Esophagus squamous epithelium (tissue), 5 donors: ENCODE data around the gene KBTBD6. TPM values are rescaled to one million over a fixed set of nuclear protein-coding genes. Genes with fewer than 3 reads are reported as not detected.
A peak's percentile ranks its signal among the peaks of the same experiment; 100 is the strongest.
"Not testable (repeated sequence)": the region's sequence is repeated elsewhere in the genome, so short reads cannot be mapped to it uniquely, and the experiment has no call there.

Experiments used
- DNase-seq: peaks from one replicate; lab custom pipeline; 2025; lab: John Stamatoyannopoulos, UW
- H3K27ac ChIP-seq, 4 donors: fragments of 200-600 bp; sonication (generic); one replicate each; pipeline ENCODE4 v1.5.1; 2016 to 2019; ENCODE audit warnings: mild to moderate bottlenecking in 1 of 4
- H3K27me3 ChIP-seq, 4 donors: fragments of 200-600 bp; sonication (generic); 1 replicate in 3 of 4; 2 replicates in 1 of 4; pipeline versions ENCODE4 v1.5.1 to v1.6.0; 2017 to 2021; ENCODE audit warnings: antibody characterized with exemption in 1 of 4
- H3K36me3 ChIP-seq, 3 donors: fragments of 200-600 bp; sonication (generic); one replicate each; pipeline ENCODE4 v1.5.1; 2016 to 2019
- H3K4me1 ChIP-seq, 3 donors: fragments of 200-600 bp; sonication (generic); one replicate each; pipeline ENCODE4 v1.5.1; 2017 to 2019
- H3K4me3 ChIP-seq, 4 donors: fragments of 200-600 bp; sonication (generic); 1 replicate in 3 of 4; 2 replicates in 1 of 4; pipeline ENCODE4 v1.5.1; 2016 to 2019; ENCODE audit warnings: mild to moderate bottlenecking in 2 of 4, moderate library complexity in 1 of 4
- H3K9me3 ChIP-seq, 3 donors: fragments of 200-600 bp; sonication (generic); one replicate each; pipeline ENCODE4 v1.5.1; 2016 to 2019
- CTCF ChIP-seq, 6 experiments: fragments of 450-650 bp in 4 of 6; fragments of 200-600 bp in 2 of 6; sonication (generic) in 2 of 6; IDR thresholded peaks; one replicate each; pipeline ENCODE4 v1.5.1; 2016 to 2019; ENCODE audit warnings: antibody characterized with exemption in 6 of 6, mild to moderate bottlenecking in 4 of 6, moderate library complexity in 4 of 6
- POLR2A ChIP-seq, 4 donors: fragments of 450-650 bp; IDR thresholded peaks; one replicate each; pipeline ENCODE4 v1.6.1; 2017; ENCODE audit warnings: antibody characterized with exemption in 4 of 4, mild to moderate bottlenecking in 4 of 4, moderate library complexity in 3 of 4
- WGBS, 2 donors: methylation state at CpG; one replicate each; pipeline ENCODE4 v1.1.5; 2018; 5-methylcytosine and 5-hydroxymethylcytosine counted together
- intact Hi-C: fragments of 100-400 bp; cut with DNase I; formaldehyde crosslinking; loops from one replicate; pipeline ENCODE4 v1.15.0; 2022
- total RNA-seq, 4 donors: library from RNA; depleted of rRNA; stranded (reverse); fragments of >200 nt; gene quantifications; one replicate each; pipeline ENCODE4 v1.1.0, GENCODE V29; 2016
- donor health status: DM: yes; HTN: yes; CAD: no.

KBTBD6 gene
- total RNA-seq, 4 donors from 2014 or later: 1.1 to 5.3 (median 4.1) TPM

GRCh38 chr13:41136396-41137031, 3.9 kb upstream of the KBTBD6 start:
- no peak for TF ChIP-seq CTCF (IDR thresholded peaks at IDR 0.05)
- TF ChIP-seq POLR2A (IDR thresholded peaks at IDR 0.05): no peak
- intact Hi-C loops: no loop called here
- Histone ChIP-seq H3K36me3 (no peaks in the 10 kb centered on the region), H3K27ac (no peak overlapping the region), H3K4me3 (no peak overlapping the region), H3K27me3 (no peaks in the 10 kb centered on the region), H3K9me3 (no peaks in the 10 kb centered on the region), H3K4me1 (peaks cover 6 to 26% (median 12%) of the 10 kb centered on the region in 3 donors)
- no peak for DNase-seq
- WGBS, 2 donors: 88 to 90% methylated on average over 9 of the region's 9 CpGs

- Histone ChIP-seq H3K4me3 (no peak overlapping the region), H3K27me3 (no peaks in the 10 kb centered on the region), H3K36me3 (no peaks in the 10 kb centered on the region), H3K9me3 (no peaks in the 10 kb centered on the region), H3K27ac (no peak overlapping the region), H3K4me1 (peaks cover 6 to 47% (median 25%) of the 10 kb centered on the region in 3 donors)
- WGBS, 2 donors: 93 to 96% methylated on average over 6 of the region's 6 CpGs
- no peak for TF ChIP-seq CTCF (IDR thresholded peaks at IDR 0.05)
- no peak for TF ChIP-seq POLR2A (IDR thresholded peaks at IDR 0.05)
- DNase-seq: no peak
- intact Hi-C loops: no loop called here
Observed at GRCh38 chr13:41133951-41134350, 1.3 kb upstream of the KBTBD6 start.

- H3K4me1 ChIP-seq: peaks cover 6 to 55% (median 23%) of the 10 kb centered on the region in 3 donors
- DNase-seq, H3K9me3 ChIP-seq, intact Hi-C loops, H3K27me3 ChIP-seq, H3K36me3 ChIP-seq: not testable (repeated sequence)
- peak overlapping the region; percentile 65 to 91 (median 71) for H3K4me3 ChIP-seq
- H3K27ac ChIP-seq: peak overlapping the region; percentile 74 to 90 (median 84)
- 38 to 56% methylated on average over 21 to 26 of the region's 48 CpGs for WGBS, 2 donors
Observed at GRCh38 chr13:41131660-41132511, 716 bp downstream of the KBTBD6 start.

- WGBS, 2 donors: 86 to 93% methylated on average over 2 to 4 of the region's 4 CpGs
- H3K4me3 ChIP-seq: peak overlapping the region in 2 of 4 donors; percentile 10 to 69
- DNase-seq, H3K9me3 ChIP-seq, H3K27ac ChIP-seq, H3K27me3 ChIP-seq, H3K36me3 ChIP-seq, intact Hi-C loops: not testable (repeated sequence)
- peaks cover 6 to 55% (median 23%) of the 10 kb centered on the region in 3 donors for H3K4me1 ChIP-seq
Observed at GRCh38 chr13:41131189-41131588, 1.4 kb downstream of the KBTBD6 start.

GRCh38 chr13:41130356-41130755, 2.2 kb downstream of the KBTBD6 start:
- Histone ChIP-seq H3K4me3 (peak overlapping the region in 1 of 4 donors; percentile 10), H3K27ac (no peak overlapping the region), H3K4me1 (peaks cover 6 to 55% (median 23%) of the 10 kb centered on the region in 3 donors), H3K27me3 (no peaks in the 10 kb centered on the region), H3K9me3 (no peaks in the 10 kb centered on the region), H3K36me3 (no peaks in the 10 kb centered on the region)
- DNase-seq: no peak
- intact Hi-C loops: no loop called here
- no peak for TF ChIP-seq POLR2A (IDR thresholded peaks at IDR 0.05)
- WGBS, 2 donors: 68 to 87% methylated on average over 3 of the region's 3 CpGs

GRCh38 chr13:41127701-41128100, 4.9 kb downstream of the KBTBD6 start:
- Histone ChIP-seq H3K9me3 (no peaks in the 10 kb centered on the region), H3K36me3 (no peaks in the 10 kb centered on the region), H3K27me3 (no peaks in the 10 kb centered on the region), H3K4me1 (peaks cover 6 to 46% (median 20%) of the 10 kb centered on the region in 3 donors), H3K4me3 (no peak overlapping the region), H3K27ac (no peak overlapping the region)
- intact Hi-C loops: loop anchor here (10.0 kb wide), 1 partner anchor 67 kb away; the partner anchor contains the start of gene KBTBD7
- WGBS, 2 donors: 49 to 56% methylated on average over 3 of the region's 3 CpGs
- DNase-seq: no peak
- no peak for TF ChIP-seq POLR2A (IDR thresholded peaks at IDR 0.05)
- no peak for TF ChIP-seq CTCF (IDR thresholded peaks at IDR 0.05)
